ENCODE results near the gene ARHGAP31.

GRCh38 chr3:119322021-119322834 is 28.0 kb downstream of the ARHGAP31 start:
- no peak for TF ChIP-seq POLR2A (IDR thresholded peaks at IDR 0.05)
- TF ChIP-seq, protein P1, sequence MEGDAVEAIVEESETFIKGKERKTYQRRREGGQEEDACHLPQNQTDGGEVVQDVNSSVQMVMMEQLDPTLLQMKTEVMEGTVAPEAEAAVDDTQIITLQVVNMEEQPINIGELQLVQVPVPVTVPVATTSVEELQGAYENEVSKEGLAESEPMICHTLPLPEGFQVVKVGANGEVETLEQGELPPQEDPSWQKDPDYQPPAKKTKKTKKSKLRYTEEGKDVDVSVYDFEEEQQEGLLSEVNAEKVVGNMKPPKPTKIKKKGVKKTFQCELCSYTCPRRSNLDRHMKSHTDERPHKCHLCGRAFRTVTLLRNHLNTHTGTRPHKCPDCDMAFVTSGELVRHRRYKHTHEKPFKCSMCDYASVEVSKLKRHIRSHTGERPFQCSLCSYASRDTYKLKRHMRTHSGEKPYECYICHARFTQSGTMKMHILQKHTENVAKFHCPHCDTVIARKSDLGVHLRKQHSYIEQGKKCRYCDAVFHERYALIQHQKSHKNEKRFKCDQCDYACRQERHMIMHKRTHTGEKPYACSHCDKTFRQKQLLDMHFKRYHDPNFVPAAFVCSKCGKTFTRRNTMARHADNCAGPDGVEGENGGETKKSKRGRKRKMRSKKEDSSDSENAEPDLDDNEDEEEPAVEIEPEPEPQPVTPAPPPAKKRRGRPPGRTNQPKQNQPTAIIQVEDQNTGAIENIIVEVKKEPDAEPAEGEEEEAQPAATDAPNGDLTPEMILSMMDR (IDR thresholded peaks at IDR 0.05) = peak in 1 of 7 experiments; percentile 3
